ENCODE measurements around the gene TMEM69.
"Not testable (repeated sequence)": the region's sequence is repeated elsewhere in the genome, so short reads cannot be mapped to it uniquely, and the experiment has no call there.

TMEM69 gene

DNA sequence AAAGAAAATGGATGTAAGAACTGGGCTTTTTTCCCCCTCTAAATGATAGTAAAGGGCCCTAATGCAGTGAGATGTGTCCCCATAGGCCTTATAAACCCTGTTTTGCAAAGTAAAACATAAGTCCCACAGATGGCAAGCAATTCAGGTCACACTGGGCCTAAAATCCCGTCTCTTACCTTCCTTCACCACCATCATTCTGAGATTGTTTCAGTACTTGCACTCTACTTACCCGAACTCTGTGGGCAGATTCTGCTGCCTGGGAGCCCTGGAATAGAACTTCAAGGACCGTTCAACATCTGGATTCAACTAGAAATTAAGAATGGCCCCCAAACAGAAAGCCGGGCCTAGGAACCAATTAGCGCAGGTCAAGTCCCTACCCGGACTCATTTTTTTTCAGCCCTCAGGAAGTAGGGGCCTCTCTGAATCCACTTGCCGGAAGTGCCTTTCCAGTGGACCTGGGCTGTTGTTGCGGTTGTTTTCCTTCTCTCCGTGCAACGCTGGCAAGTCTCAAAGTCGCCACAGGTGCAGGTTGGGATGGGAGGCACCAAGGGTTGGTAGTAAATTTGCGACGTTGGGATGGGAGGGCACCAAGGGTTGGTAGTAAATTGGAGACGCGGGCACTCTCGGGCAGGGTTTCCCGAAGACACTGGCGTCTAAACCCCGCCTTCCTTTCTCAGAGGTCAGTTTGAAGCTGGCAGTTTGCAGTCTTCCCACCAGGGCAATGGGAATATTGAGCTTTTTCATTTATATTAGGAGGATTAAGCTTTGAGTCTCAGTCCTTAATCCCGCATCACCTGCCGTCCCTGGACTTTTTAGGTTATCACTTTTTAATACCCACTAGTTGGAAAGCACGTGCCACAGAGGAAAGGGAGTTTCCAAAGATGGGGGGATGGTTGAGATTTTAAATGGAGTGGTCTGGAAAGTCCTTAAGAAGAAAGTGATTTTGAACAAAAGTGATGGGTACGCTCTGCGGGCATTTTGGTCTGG is at the start of gene TMEM69:
TSS of gene TMEM69 (plus strand) at position 428 of the 987 bp plus-strand sequence. CDS start 2,888 bp downstream, outside the sequence.
- peak; percentile 77 for DNase-seq (ENCODE audit: low spot score)

- DNase-seq (ENCODE audit: low spot score), result no peak
These were observed 47.7 kb upstream of the TMEM69 start for GRCh38 chr1:45640293-45640692.

DNA sequence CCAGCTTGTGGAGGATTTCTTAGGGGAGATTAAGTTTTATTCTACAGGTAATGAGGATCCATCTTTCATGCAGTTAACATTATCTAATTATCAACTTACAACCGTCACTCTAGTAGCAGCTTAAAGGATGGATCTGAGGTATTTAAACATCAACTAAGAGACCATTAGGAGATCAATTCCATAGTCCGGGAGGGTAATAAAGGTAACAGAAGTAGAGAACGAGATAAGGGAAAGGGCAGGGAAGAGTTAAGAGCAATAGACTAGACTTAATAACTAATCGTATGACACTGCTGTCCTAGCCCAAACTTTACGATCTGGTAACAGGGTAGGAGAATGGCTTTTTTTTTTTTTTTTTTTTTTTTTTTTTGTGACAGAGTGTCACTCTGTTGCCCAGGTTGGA is 44.7 kb upstream of the TMEM69 start:
- DNase-seq (ENCODE audit: low spot score), result no peak

DNA sequence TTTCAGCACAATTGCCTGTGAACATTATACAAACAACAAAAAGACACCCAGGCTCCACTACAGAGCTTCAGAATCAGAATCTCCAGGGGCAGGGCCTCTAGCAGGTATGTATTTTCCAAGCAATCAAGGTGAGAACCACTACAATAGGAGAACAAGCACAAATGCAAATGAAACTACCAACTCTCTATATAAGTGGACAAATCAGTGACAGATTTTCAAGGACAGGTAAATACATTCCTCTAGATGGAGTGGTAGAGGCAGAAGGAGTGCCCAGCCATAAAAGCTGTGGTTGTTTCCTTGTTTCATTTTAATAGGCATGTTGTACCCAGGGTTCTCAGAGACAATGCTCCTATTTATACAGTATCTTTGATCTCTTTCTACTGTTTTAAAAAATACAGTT is 44.0 kb upstream of the TMEM69 start:
- no peak for DNase-seq (ENCODE audit: low spot score)

DNA sequence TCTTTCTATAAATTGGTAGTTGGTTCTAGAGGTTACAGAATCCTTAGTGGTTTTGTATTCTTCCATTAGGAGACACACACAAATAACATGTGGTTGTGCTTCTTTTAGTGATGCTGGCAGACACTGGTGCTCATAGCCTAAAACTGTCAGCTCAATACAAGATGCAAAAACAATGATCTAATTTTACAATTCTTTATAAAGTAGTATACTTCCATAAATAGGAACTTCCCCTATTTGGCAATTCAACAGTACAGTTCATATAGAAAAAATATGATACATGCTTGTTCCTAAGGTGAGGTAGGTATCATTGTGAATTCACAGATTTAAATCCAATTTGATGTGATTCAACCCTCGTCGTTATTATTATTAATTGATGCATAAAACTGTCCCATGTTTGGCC is 43.3 kb upstream of the TMEM69 start:
- no peak for DNase-seq (ENCODE audit: low spot score)

GRCh38 chr1:45647248-45648021 is 40.5 kb upstream of the TMEM69 start:
- peak; percentile 39 for DNase-seq (ENCODE audit: low spot score)

DNA sequence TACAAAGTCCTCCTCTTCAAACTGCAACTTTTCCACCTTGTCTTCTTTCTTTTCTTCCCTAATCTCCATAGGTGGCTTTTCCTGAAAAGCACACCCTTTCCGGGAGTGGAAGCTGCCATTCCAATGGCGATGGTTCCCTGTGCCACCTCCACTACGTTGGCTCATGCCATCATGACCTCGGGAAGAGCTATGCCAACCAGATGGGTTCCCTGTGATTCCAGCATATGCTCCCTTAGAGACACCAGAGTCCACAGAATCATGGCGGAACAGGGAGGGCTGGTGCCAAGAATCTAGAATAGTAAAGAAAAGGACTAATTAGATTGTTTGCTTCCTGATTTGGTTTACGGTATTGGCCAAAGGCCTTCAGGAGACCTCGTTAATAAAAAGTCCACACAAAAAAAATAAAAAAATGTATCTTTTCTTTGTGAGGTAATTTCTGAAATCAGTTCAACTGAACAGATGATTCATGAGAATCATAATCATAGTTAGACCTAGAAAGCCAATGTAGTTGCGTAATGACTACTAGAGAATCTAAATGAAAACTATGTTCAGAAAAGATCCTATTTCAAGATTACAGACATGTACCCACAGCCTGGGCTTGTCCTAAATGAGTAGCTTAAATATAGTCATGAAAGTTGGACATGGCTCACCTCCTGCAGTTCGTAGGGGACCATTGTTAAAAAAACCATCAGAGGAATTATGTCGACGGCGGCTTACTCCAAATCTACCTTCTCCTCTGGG is 33.3 kb upstream of the TMEM69 start:
- DNase-seq (ENCODE audit: low spot score), result no peak

- DNase-seq (ENCODE audit: low spot score), result no peak
These were observed 31.3 kb upstream of the TMEM69 start for GRCh38 chr1:45656573-45657226.

DNA sequence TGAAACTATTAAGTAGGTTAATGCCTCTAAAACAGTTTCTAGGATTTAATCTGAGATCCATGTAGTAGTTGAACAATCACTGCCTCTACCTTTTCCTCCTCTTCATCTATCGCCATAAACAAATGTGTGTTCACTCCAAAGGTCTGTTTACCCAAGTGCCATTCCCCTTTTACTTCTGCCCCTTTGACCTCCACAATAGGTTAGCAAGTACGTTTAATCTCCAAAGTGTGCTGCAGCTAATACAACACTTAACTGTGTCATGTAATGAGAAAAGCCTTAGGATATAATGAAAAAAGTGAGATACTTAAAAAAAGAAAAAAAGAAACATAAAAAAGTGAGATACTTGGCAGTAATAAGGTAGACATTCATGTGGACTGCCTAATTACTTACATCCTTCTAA is 29.8 kb upstream of the TMEM69 start:
- no peak for DNase-seq (ENCODE audit: low spot score)

- DNase-seq (ENCODE audit: low spot score), result no peak
These were observed 28.8 kb upstream of the TMEM69 start for GRCh38 chr1:45659222-45659621.

GRCh38 chr1:45660336-45660735 is 27.6 kb upstream of the TMEM69 start:
- DNase-seq (ENCODE audit: low spot score), result no peak

- no peak for DNase-seq (ENCODE audit: low spot score)
These were observed 21.1 kb upstream of the TMEM69 start for GRCh38 chr1:45666836-45667235.

DNA sequence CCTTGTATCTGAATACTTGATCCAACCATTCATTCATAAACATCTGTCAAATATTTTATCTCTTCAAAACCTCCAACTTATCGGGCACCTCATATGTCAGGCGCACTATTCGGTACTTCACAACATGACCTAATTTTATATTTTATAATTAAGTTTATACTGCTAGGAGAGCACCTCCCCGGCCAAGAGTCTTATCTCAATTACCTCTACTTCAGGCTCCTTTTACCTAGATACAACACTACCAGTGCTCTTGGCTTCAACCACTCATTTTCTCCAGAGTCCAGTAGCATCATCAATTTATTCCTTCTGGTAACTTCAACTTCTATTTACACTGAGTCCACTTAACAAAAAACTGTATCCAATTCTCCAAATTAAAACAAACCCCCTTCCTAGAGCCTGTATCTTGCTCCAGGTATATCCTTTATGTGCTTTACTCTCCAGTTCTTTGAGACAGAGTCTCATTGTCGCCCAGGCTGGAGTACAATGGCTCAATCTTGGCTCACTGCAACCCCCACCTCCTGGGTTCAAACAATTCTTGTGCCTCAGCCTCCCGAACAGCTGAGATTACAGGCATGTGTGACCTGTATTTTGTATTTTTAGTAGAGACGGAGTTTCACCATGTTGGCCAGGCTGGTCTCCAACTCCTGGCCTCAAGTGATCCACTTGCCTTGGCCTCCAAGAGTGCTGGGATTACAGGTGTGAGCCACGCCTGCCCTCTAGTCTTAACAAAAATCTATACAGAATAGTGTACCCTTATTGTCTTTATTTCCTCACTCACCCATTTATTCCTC is 20.5 kb upstream of the TMEM69 start:
- DNase-seq (ENCODE audit: low spot score), result no peak

GRCh38 chr1:45668526-45668925 is 19.5 kb upstream of the TMEM69 start:
- DNase-seq (ENCODE audit: low spot score), result no peak

DNA sequence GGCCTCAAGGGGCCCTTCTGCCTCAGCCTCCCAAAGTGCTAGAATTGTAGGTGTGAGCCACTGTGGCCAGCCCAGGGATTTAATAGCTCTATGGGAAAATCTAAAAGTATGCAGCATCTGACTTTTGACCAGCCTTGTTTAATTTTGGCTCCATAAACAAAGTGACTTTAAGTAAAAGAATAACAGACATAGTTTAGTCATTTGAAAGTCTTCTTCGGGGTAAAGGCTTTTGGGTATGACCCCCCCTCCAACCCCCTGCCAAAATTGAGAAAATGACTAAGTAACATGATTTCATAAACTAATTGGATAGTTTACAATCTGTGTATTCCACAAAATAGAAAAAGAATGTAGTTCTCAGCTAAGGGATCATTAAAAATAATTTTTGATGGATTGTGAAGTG is 18.6 kb upstream of the TMEM69 start:
- DNase-seq (ENCODE audit: low spot score), result no peak

- no peak for DNase-seq (ENCODE audit: low spot score)
These were observed 17.9 kb upstream of the TMEM69 start for GRCh38 chr1:45669859-45670655.

DNA sequence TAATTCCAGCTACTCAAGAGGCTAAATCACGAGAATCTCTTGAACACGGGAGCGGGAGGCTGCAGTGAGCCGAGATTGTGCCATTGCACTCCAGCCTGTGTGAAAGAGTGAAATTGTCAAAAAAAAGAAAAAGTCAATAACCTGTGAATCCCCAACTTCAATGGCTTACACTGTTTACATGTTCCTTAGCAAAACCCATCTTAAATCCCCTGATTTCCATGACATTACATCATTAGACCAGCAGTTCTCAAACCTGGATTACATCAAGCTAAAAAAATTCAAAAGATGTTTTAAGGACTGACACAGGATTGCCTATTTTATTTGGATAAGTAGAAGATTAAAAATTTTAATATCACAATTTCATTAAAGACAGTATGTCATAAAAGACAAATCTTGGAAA is 14.0 kb upstream of the TMEM69 start:
- no peak for DNase-seq (ENCODE audit: low spot score)

GRCh38 chr1:45674478-45674877 is 13.5 kb upstream of the TMEM69 start:
- DNase-seq (ENCODE audit: low spot score), result no peak

- not testable (repeated sequence) for DNase-seq (ENCODE audit: low spot score)
These were observed 11.4 kb upstream of the TMEM69 start for GRCh38 chr1:45676553-45676952.

DNA sequence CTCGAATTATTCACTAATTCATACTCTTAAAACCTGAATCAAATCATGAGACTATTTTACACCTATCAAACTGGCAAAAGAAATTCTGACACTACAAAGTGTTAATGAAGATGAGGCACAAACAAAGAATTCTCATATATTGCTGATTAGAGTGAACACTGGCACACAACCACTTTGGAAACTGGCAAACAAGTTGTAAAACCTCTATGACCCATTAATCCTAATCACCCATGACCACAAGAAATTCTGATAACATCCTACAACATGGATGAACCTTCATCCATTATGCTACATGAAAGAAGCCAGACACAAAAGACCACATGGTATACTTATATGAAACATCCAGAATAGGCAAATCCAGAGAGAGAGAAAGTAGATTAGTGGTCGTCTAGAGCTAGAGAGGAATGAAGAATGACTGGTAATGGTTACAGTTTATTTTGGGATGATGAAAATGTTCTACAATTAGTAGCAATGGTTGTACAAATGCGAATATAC is 10.2 kb upstream of the TMEM69 start:
- no peak for DNase-seq (ENCODE audit: low spot score)
